PC-3 (cell line): Measurements from ENCODE around the gene ARFGAP3. TPM values are rescaled to one million over a fixed set of nuclear protein-coding genes. Genes with fewer than 3 reads are reported as not detected.

ENCODE experiments used
- ATAC-seq: fragments of 200-7000 bp; cut with Tn5 transposase; 2 replicates; pipeline ENCODE4 v1.9.1; 2020; ENCODE audit warnings: mild to moderate bottlenecking, moderate library complexity
- BruUV-seq: library from RNA; stranded (reverse); fragments of 400-500 nt; replicated peaks from 2 replicates; lab custom pipeline; 2021; lab: Mats Ljungman, UMichigan
- CTCF ChIA-PET: fragments of 300-600 bp; sonication (Branson Sonifier 250); formaldehyde crosslinking; loops from one replicate; lab custom pipeline; 2022; ENCODE audit warnings: antibody characterized with exemption; lab: Charles Lee
- POLR2A ChIA-PET: fragments of 300-600 bp; sonication (Branson Sonifier 250); formaldehyde crosslinking; loops from one replicate; lab custom pipeline; 2022; ENCODE audit warnings: antibody characterized with exemption; ENCODE audit not compliant: unreplicated experiment; lab: Charles Lee
- DNase-seq: peaks from one replicate; pipeline ENCODE4 v3.0.0-alpha.2; 2015
- H2AFZ ChIP-seq: fragments of 300-600 bp; sonication (generic); 2 replicates; pipeline ENCODE4 v1.6.0; 2016; ENCODE audit warnings: antibody characterized with exemption, low read length
- H3F3A ChIP-seq: fragments of 300-600 bp; sonication (generic); one replicate; pipeline ENCODE4 v1.6.0; 2017; ENCODE audit warnings: antibody characterized with exemption, low read length, control low read depth, mild to moderate bottlenecking; ENCODE audit not compliant: unreplicated experiment
- H3K27ac ChIP-seq: fragments of 300-600 bp; sonication (generic); 2 replicates; pipeline ENCODE4 v1.5.1; 2016; ENCODE audit warnings: mild to moderate bottlenecking, low read length
- H3K27me3 ChIP-seq: fragments of 300-600 bp; sonication (generic); 2 replicates; pipeline ENCODE4 v1.6.1; 2016; ENCODE audit warnings: low read length, mixed read lengths
- H3K36me3 ChIP-seq: fragments of 300-600 bp; sonication (generic); 2 replicates; pipeline ENCODE4 v1.6.1; 2016; ENCODE audit warnings: low read depth, mixed run types, low read length, mixed read lengths
- H3K4me1 ChIP-seq: fragments of 300-600 bp; sonication (generic); 2 replicates; pipeline ENCODE4 v1.5.1; 2016; ENCODE audit warnings: low read length; ENCODE audit not compliant: insufficient read depth
- H3K4me2 ChIP-seq: fragments of 300-600 bp; sonication (generic); 2 replicates; pipeline ENCODE4 v1.6.0; 2016; ENCODE audit warnings: low read length
- H3K4me3 ChIP-seq: fragments of 300-600 bp; sonication (generic); 2 replicates; pipeline ENCODE4 v1.5.1; 2016; ENCODE audit warnings: mild to moderate bottlenecking, low read length, mixed read lengths
- H3K79me2 ChIP-seq: fragments of 300-600 bp; sonication (generic); 2 replicates; pipeline ENCODE4 v1.6.1; 2017; ENCODE audit warnings: low read length, mixed read lengths
- H3K9ac ChIP-seq: fragments of 300-600 bp; sonication (generic); 2 replicates; pipeline ENCODE4 v1.6.0; 2016; ENCODE audit warnings: mild to moderate bottlenecking, low read length
- H3K9me2 ChIP-seq: fragments of 300-600 bp; sonication (generic); replicated peaks from 2 replicates; pipeline ENCODE4 v1.6.1; 2016; ENCODE audit warnings: mixed run types, low read length, mixed read lengths
- H3K9me3 ChIP-seq: fragments of 300-600 bp; sonication (generic); 2 replicates; pipeline ENCODE4 v1.6.1; 2016; ENCODE audit warnings: low read length, mixed read lengths
- H4K20me1 ChIP-seq: fragments of 300-600 bp; sonication (generic); 2 replicates; pipeline ENCODE4 v1.6.1; 2016; ENCODE audit warnings: low read length, mixed read lengths
- EZH2 ChIP-seq: fragments of 300-600 bp; sonication (generic); IDR thresholded peaks from one replicate; pipeline ENCODE4 v1.6.1; 2017; ENCODE audit warnings: antibody characterized with exemption, mild to moderate bottlenecking, low read length; ENCODE audit not compliant: unreplicated experiment
- EZH2phosphoT487 ChIP-seq: fragments of 300-600 bp; sonication (generic); IDR thresholded peaks from 2 replicates; pipeline ENCODE4 v1.6.1; 2018; ENCODE audit warnings: mild to moderate bottlenecking, antibody characterized with exemption, low read length, borderline replicate concordance
- intact Hi-C: fragments of 100-400 bp; cut with micrococcal nuclease; formaldehyde crosslinking; loops from 2 replicates; pipeline ENCODE4 v1.9.0; 2023
- total RNA-seq: library from RNA; depleted of rRNA; stranded (reverse); fragments of >200 nt; gene quantifications from 2 replicates; pipeline ENCODE4 v1.2.3, GENCODE V29; 2014
- TF ChIP-seq, protein P1 (sequence below): fragments of 300-600 bp; sonication (generic); conservative IDR thresholded peaks from 2 replicates; pipeline ENCODE4 v1.5.1; 2017; ENCODE audit warnings: antibody characterized with exemption, low read depth, mild to moderate bottlenecking, low read length

Gene ARFGAP3
- total RNA-seq, 1 experiment from 2014 or later = 19.2 TPM

DNA sequence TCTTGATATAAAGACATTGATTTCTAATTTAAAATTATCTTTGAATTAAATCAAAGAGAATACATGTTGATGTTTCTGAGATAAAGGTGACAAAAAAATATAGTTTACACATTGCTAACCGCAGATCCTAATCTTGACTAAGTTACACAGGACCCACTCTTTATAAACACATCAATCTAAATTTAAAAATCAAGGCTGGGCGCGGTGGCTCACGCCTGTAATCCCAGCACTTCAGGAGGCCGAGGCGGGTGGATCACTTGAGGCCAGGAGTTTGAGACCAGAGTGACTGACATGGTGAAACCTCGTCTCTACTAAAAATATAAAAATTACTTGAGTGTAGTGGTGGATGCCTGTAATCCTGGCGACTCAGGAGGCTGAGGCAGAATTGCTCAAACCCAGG lies 1.9 kb downstream of the ARFGAP3 start:
- peak overlapping the region; percentile 97 for H3K4me2 ChIP-seq
- H4K20me1 ChIP-seq = peaks cover 4% of the 10 kb centered on the region; the same call in 1 of the 2 replicates
- no peak for TF ChIP-seq EZH2phosphoT487
- TF ChIP-seq EZH2 = no peak
- TF ChIP-seq, protein P1, sequence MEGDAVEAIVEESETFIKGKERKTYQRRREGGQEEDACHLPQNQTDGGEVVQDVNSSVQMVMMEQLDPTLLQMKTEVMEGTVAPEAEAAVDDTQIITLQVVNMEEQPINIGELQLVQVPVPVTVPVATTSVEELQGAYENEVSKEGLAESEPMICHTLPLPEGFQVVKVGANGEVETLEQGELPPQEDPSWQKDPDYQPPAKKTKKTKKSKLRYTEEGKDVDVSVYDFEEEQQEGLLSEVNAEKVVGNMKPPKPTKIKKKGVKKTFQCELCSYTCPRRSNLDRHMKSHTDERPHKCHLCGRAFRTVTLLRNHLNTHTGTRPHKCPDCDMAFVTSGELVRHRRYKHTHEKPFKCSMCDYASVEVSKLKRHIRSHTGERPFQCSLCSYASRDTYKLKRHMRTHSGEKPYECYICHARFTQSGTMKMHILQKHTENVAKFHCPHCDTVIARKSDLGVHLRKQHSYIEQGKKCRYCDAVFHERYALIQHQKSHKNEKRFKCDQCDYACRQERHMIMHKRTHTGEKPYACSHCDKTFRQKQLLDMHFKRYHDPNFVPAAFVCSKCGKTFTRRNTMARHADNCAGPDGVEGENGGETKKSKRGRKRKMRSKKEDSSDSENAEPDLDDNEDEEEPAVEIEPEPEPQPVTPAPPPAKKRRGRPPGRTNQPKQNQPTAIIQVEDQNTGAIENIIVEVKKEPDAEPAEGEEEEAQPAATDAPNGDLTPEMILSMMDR = no peak
- 0 out of 2 replicates have a peak overlapping the region, but pooled peaks have one; percentile 27 for H3K4me3 ChIP-seq
- H3F3A ChIP-seq = no peaks in the 10 kb centered on the region
- BruUV-seq = no TSS peak
- H3K9me3 ChIP-seq = no peaks in the 10 kb centered on the region
- H3K27ac ChIP-seq = no peak overlapping the region
- H3K9ac ChIP-seq = no peak overlapping the region
- intact Hi-C loops = no loop called here
- H3K27me3 ChIP-seq = no peaks in the 10 kb centered on the region
- no peaks in the 10 kb centered on the region for H3K9me2 ChIP-seq
- ATAC-seq = no peak
- H3K79me2 ChIP-seq = peaks cover 46% of the 10 kb centered on the region
- ChIA-PET POLR2A (no interaction called here), CTCF (no interaction called here)
- H2AFZ ChIP-seq = no peak overlapping the region
- no peak for DNase-seq
- 0 out of 2 replicates have a peak, but pooled peaks cover 4% of the 10 kb centered on the region for H3K4me1 ChIP-seq
- no peaks in the 10 kb centered on the region for H3K36me3 ChIP-seq

- Histone ChIP-seq H3K27ac (no peak overlapping the region), H3K36me3 (no peaks in the 10 kb centered on the region), H3K27me3 (no peaks in the 10 kb centered on the region), H2AFZ (no peak overlapping the region), H3K4me1 (peaks cover 13% of the 10 kb centered on the region), H3K79me2 (peaks cover 24% of the 10 kb centered on the region), H3F3A (no peaks in the 10 kb centered on the region), H3K4me2 (no peak overlapping the region), H3K9me2 (no peaks in the 10 kb centered on the region), H3K9me3 (no peaks in the 10 kb centered on the region), H3K9ac (no peak overlapping the region), H4K20me1 (0 out of 2 replicates have a peak, but pooled peaks cover 3% of the 10 kb centered on the region), H3K4me3 (no peak overlapping the region)
- ChIA-PET CTCF (no interaction called here), POLR2A (interaction anchor here (0.6 kb wide), 1 partner anchor 13 kb away, joined by 4 read pairs; no protein-coding TSS in a partner anchor)
- intact Hi-C loops = no loop called here
- DNase-seq (no peak), ATAC-seq (no peak)
- no TSS peak for BruUV-seq
- TF ChIP-seq, protein P1 = no peak
- no peak for TF ChIP-seq EZH2
- TF ChIP-seq EZH2phosphoT487 = no peak
Observed at GRCh38 chr22:42848941-42849550, 8.0 kb downstream of the ARFGAP3 start.

DNA sequence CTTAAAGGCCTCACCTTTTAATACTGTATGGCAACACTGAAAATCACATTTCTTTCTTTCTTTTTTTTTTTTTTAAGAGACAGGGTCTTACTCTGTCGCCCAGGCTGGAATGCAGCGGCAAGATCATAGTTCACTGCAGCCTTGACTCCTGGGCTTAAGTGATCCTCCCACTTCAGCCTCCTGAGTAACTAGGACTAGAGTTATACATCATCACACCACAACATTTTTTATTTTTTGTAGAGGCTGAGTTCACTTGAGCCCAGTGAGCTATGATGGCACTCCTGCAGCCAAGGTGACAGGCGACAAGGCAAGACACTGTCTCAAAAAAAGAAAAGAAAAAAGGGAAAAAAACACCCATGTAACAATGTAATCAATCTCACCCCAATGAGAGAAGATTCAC lies 10.0 kb downstream of the ARFGAP3 start:
- no peak for TF ChIP-seq EZH2
- TF ChIP-seq, protein P1 = no peak
- no peak for TF ChIP-seq EZH2phosphoT487
- intact Hi-C loops = no loop called here
- POLR2A ChIA-PET = no interaction called here

More for the DNA sequence above, 10.0 kb downstream of the ARFGAP3 start:
- Histone ChIP-seq H3F3A (no peaks in the 10 kb centered on the region), H3K27me3 (no peaks in the 10 kb centered on the region), H3K4me3 (no peak overlapping the region), H3K79me2 (peaks cover 11% of the 10 kb centered on the region; the same call in 1 of the 2 replicates), H3K9ac (no peak overlapping the region), H3K36me3 (no peaks in the 10 kb centered on the region), H3K9me3 (no peaks in the 10 kb centered on the region), H4K20me1 (0 out of 2 replicates have a peak, but pooled peaks cover 3% of the 10 kb centered on the region), H3K4me2 (no peak overlapping the region), H2AFZ (no peak overlapping the region), H3K9me2 (no peaks in the 10 kb centered on the region), H3K4me1 (peaks cover 29% of the 10 kb centered on the region), H3K27ac (no peak overlapping the region)
- ATAC-seq (no peak), DNase-seq (no peak)
- BruUV-seq = TSS peak; percentile 2
- CTCF ChIA-PET = no interaction called here
